Endothelial cell of umbilical vein (primary cell): ENCODE results near the gene TAOK2. TPM values are rescaled to one million over a fixed set of nuclear protein-coding genes. Genes with fewer than 3 reads are reported as not detected.
"Not testable (repeated sequence)": the region's sequence is repeated elsewhere in the genome, so short reads cannot be mapped to it uniquely, and the experiment has no call there.

Source experiments
- BruUV-seq: library from RNA; stranded (reverse); fragments of 400-500 nt; replicated peaks from 2 replicates; lab custom pipeline; 2021; lab: Mats Ljungman, UMichigan
- CTCF ChIA-PET: fragments of 300-600, 350-600 bp; sonication (Branson Sonifier 250); formaldehyde crosslinking; loops from one replicate; lab custom pipeline; 2021; ENCODE audit warnings: antibody characterized with exemption, inconsistent platforms; lab: Charles Lee
- POLR2A ChIA-PET: fragments of 300-600, 350-600 bp; sonication (Branson Sonifier 250); formaldehyde crosslinking; loops from one replicate; lab custom pipeline; 2021; ENCODE audit warnings: antibody characterized with exemption, inconsistent platforms; lab: Charles Lee
- DNase-seq: peaks from one replicate; pipeline ENCODE4 v3.0.0-alpha.2; 2011; ENCODE audit warnings: low read depth, low spot score
- FAIRE-seq: peaks from 2 replicates; lab custom pipeline; 2011; peaks lifted over from hg19 to GRCh38; lab: Jason Lieb, UNC
- H2AFZ ChIP-seq: 2 replicates; pipeline ENCODE4 v1.6.0; 2012; ENCODE audit warnings: low read depth, low read length, control low read depth, inconsistent platforms
- H3K27ac ChIP-seq: 2 replicates; pipeline ENCODE4 v1.5.1; 2011; ENCODE audit warnings: low read depth, mild to moderate bottlenecking, control low read depth, low read length, moderate library complexity; ENCODE audit not compliant: insufficient read depth
- H3K27me3 ChIP-seq, 2 experiments: 2 replicates each; pipeline versions ENCODE4 v1.6.0 to v1.6.1; 2011; ENCODE audit warnings: low read length in 2 of 2, mixed read lengths in 1 of 2; ENCODE audit not compliant: control insufficient read depth in 2 of 2, insufficient read depth in 2 of 2
- H3K36me3 ChIP-seq, 2 experiments: 2 replicates in 1 of 2; 3 replicates in 1 of 2; pipeline ENCODE4 v1.5.1; 2011; ENCODE audit warnings: low read length in 2 of 2, mild to moderate bottlenecking in 1 of 2, moderate library complexity in 1 of 2; ENCODE audit not compliant: control insufficient read depth in 2 of 2, insufficient read depth in 2 of 2; ENCODE audit errors: extremely low read depth in 1 of 2
- H3K4me1 ChIP-seq: 3 replicates; pipeline ENCODE4 v1.5.1; 2011; ENCODE audit warnings: mild to moderate bottlenecking, low read length; ENCODE audit not compliant: control insufficient read depth, insufficient read depth; ENCODE audit errors: extremely low read depth
- H3K4me2 ChIP-seq: 2 replicates; pipeline ENCODE4 v1.6.1; 2011; ENCODE audit warnings: low read length, control low read depth, mixed read lengths; ENCODE audit not compliant: insufficient read depth
- H3K4me3 ChIP-seq, 3 experiments: fragments of 200-600 bp in 1 of 3; sonication (generic), shearing (Covaris generic) in 1 of 3; replicated peaks in 1 of 3; 2 replicates each; pipeline ENCODE4 v1.5.1; 2011 to 2016; ENCODE audit warnings: control low read depth in 3 of 3, low read length in 3 of 3, mild to moderate bottlenecking in 2 of 3, inconsistent platforms in 1 of 3, low read depth in 1 of 3, moderate library complexity in 1 of 3; ENCODE audit not compliant: insufficient read depth in 1 of 3
- H3K79me2 ChIP-seq: 2 replicates; pipeline ENCODE4 v1.6.0; 2012; ENCODE audit warnings: low read length, inconsistent platforms; ENCODE audit not compliant: control insufficient read depth, insufficient read depth
- H3K9ac ChIP-seq: replicated peaks from 2 replicates; pipeline ENCODE3; 2011; ENCODE audit warnings: low read length, control low read depth; ENCODE audit not compliant: insufficient read depth; ENCODE audit errors: extremely low read depth
- H3K9me1 ChIP-seq: replicated peaks from 3 replicates; pipeline ENCODE4 v1.6.0; 2011; ENCODE audit warnings: mild to moderate bottlenecking, low read length; ENCODE audit not compliant: control insufficient read depth, insufficient read depth; ENCODE audit errors: extremely low read depth
- H3K9me3 ChIP-seq: replicated peaks from 2 replicates; pipeline ENCODE4 v1.5.1; 2012; ENCODE audit warnings: low read length, inconsistent platforms; ENCODE audit not compliant: control insufficient read depth, insufficient read depth
- H4K20me1 ChIP-seq: replicated peaks from 2 replicates; pipeline ENCODE3; 2011; ENCODE audit warnings: mild to moderate bottlenecking, low read length; ENCODE audit not compliant: control insufficient read depth, insufficient read depth; ENCODE audit errors: extremely low read depth
- GATA2 ChIP-seq: IDR thresholded peaks from 2 replicates; pipeline ENCODE4 v1.7.0; 2011; ENCODE audit warnings: low read depth, mild to moderate bottlenecking, moderate library complexity, mixed read lengths, low read length; ENCODE audit not compliant: insufficient read length, insufficient read depth
- MAX ChIP-seq: IDR thresholded peaks from 2 replicates; pipeline ENCODE4 v1.6.1; 2011; ENCODE audit not compliant: insufficient read depth, insufficient read length
- POLR2A ChIP-seq: IDR thresholded peaks from 2 replicates; pipeline ENCODE4 v1.6.1; 2012; ENCODE audit warnings: low read depth, mild to moderate bottlenecking, control low read depth, low read length
- dilution Hi-C: fragments of 300-500 bp; cut with MboI; formaldehyde crosslinking; loops from one replicate; pipeline ENCODE4 v1.15.0; 2019; ENCODE audit warnings: low sequenced_read_pairs; ENCODE audit not compliant: extremely low pct_ligation_motif_present
- intact Hi-C: fragments of 100-400 bp; cut with micrococcal nuclease; formaldehyde crosslinking; loops from one replicate; pipeline ENCODE4 v1.10.0; 2022
- polyA plus RNA-seq, 4 experiments: library from polyadenylated mRNA; depleted of rRNA in 3 of 4; stranded (reverse) in 3 of 4; unstranded in 1 of 4; fragments of >200 nt; gene quantifications; 2 replicates each; pipeline versions ENCODE4 v1.2.1 to v1.2.3, GENCODE V29; 2011 to 2012; ENCODE audit warnings: missing spikeins in 1 of 4
- total RNA-seq: library from RNA; stranded (reverse); gene quantifications from 2 replicates; pipeline ENCODE4 v1.2.3, GENCODE V29; 2021

TAOK2 gene
- total and polyA plus RNA-seq, 2 donors (not counting 3 experiments of a cell fraction or from before 2014, with no cell fraction given): 52.8 to 114 TPM

GRCh38 chr16:30017277-30017656, 43.6 kb downstream of the TAOK2 start:
- FAIRE-seq (no peak), DNase-seq (no peak)
- H3K79me2 ChIP-seq: no peaks in the 10 kb centered on the region
- H3K27me3 ChIP-seq: peaks cover under 1% of the 10 kb centered on the region in 2 experiments
- no TSS peak for BruUV-seq
- CTCF ChIA-PET: interaction anchor here (1.2 to 3.4 kb wide), 2 partner anchors 12 to 169 kb away, joined by 4 to 17 read pairs; no protein-coding TSS in a partner anchor
- no peak overlapping the region for H3K9ac ChIP-seq
- H3K4me1 ChIP-seq: no peaks in the 10 kb centered on the region
- no peak overlapping the region for H3K4me3 ChIP-seq
- dilution Hi-C loops (no loop called here), intact Hi-C loops (no loop called here)
- H3K9me1 ChIP-seq: no peaks in the 10 kb centered on the region
- H2AFZ ChIP-seq: no peak overlapping the region
- H4K20me1 ChIP-seq: no peaks in the 10 kb centered on the region
- POLR2A ChIA-PET: no interaction called here
- TF ChIP-seq GATA2: no peak
- TF ChIP-seq POLR2A: no peak
- no peak for TF ChIP-seq MAX
- H3K36me3 ChIP-seq: no peaks in the 10 kb centered on the region
- H3K4me2 ChIP-seq: no peak overlapping the region
- H3K27ac ChIP-seq: no peak overlapping the region
- no peaks in the 10 kb centered on the region for H3K9me3 ChIP-seq

GRCh38 chr16:30017937-30018336, 44.3 kb downstream of the TAOK2 start:
- H3K4me1 ChIP-seq, H2AFZ ChIP-seq, FAIRE-seq, H3K79me2 ChIP-seq, H3K9ac ChIP-seq, H3K4me3 ChIP-seq, BruUV-seq, H3K9me3 ChIP-seq, H3K27me3 ChIP-seq, H3K9me1 ChIP-seq, H3K27ac ChIP-seq, DNase-seq, H3K4me2 ChIP-seq, POLR2A ChIA-PET, H4K20me1 ChIP-seq, intact Hi-C loops, H3K36me3 ChIP-seq, dilution Hi-C loops: not testable (repeated sequence)
- CTCF ChIA-PET: interaction anchor here (1.6 to 3.4 kb wide), 3 partner anchors 12 to 202 kb away, joined by 3 to 17 read pairs (median 6); partner anchors contain the start of gene PAGR1
